GM19438 (cell line): Measurements from ENCODE around the gene CARF.
"Not testable (repeated sequence)": the region's sequence is repeated elsewhere in the genome, so short reads cannot be mapped to it uniquely, and the experiment has no call there.

ENCODE experiments used
- ATAC-seq: cut with Tn5 transposase; IDR thresholded peaks from one replicate; pipeline ENCODE4 v1.9.1; 2021; ENCODE audit warnings: low read depth; ENCODE audit not compliant: unreplicated experiment

Gene CARF

GRCh38 chr2:202911512-202912341 lies at the start of gene CARF, which contains the start of gene WDR12:
Gene CARF, plus strand, starts transcription at chr2:202912275. Its CDS starts 29,628 bp downstream, at chr2:202941903.
Gene WDR12, minus strand, starts transcription at chr2:202911673. Its CDS starts 197 bp downstream, at chr2:202911476.
- ATAC-seq, result peak; percentile 65

DNA sequence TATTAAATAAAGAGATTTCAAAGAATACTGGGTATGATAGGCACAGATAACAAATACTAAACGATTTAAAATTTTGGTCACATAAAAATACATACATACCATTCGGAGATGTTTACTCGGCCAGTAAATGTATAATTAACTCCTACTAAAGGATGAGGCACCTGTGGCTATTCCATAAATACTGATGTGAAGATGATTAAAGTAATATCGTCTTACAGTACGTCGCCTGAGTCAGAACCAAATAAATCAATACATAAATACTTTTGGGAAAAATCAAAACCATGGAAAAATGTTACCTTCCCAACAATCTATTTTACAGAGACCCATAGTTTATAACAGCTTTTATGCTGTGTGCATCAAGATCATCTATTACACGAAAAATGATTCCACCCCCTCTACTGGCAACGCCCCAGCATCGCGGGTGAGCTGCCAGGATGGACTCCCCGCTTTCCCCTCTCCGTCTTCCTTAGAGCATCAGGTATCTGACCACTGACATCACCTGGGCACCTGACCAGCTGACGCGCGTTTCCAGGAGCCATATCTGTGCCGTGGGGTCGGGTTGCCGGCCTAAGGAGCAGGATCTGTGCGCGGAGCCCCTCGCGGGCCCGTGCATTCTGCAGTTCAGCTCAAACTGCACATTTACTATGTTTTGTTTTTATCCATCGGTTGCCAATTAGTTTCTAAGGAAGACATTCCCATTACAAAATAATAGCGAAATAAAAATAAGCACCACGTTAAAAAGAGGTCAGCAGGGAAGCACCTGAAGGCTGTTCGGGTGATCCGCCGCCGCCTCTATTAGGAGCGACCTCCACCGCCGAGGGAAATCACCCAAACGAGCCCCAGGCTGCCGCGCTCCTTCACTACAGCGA lies 41.4 kb upstream of the CARF start:
- peak; percentile 77 for ATAC-seq

- ATAC-seq, result peak; percentile 60
Observed at GRCh38 chr2:202871300-202872141, 40.6 kb upstream of the CARF start, which contains the start of gene ICA1L. Gene ICA1L, minus strand, starts transcription at chr2:202871766. Its CDS starts 42,757 bp downstream, at chr2:202829009.

- ATAC-seq, result no peak
Observed at GRCh38 chr2:202877699-202878098, 34.4 kb upstream of the CARF start.

GRCh38 chr2:202881570-202881969 lies 30.5 kb upstream of the CARF start:
- no peak for ATAC-seq

GRCh38 chr2:202883987-202884675 lies 27.9 kb upstream of the CARF start:
- no peak for ATAC-seq

DNA sequence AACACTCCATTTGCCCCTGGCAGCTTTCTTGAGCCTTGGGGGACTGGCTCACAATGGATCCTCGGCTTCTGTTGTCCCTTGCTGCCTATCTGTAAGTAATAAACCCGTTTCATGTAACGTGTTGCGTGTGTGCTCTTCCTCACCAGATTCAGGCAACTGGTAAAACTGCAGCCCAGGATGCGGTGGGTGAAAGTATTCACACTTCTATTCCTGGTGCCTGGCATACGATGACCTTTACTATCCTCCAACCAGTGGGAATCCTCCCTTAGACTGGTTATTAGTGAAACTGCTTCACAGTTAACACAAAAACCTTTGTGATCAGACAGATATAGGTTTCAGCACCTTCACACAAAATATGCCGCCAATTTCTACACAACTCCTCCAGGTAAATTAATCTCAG lies 26.9 kb upstream of the CARF start:
- ATAC-seq, result no peak

DNA sequence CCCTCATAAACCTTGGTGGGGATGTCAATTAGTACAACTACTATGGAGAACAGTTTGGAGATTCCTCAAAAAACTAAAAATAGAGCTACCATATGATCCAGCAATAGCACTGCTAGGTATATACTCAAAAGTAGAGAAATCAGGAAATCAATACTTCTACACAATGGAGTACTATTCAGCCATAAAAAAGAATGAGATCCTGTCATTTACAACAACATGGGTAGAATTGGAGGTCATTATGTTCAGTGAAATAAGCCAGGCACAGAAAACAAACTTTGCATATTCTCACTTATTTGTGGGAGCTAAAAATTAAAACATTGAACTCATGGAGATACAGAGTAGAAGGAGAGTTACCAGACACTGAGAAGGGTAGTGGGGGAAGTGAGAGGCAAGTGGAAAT lies 6.6 kb upstream of the CARF start:
- not testable (repeated sequence) for ATAC-seq

- no peak for ATAC-seq
Observed at GRCh38 chr2:202908186-202908585, 3.9 kb upstream of the CARF start.

GRCh38 chr2:202909394-202910192 lies 2.5 kb upstream of the CARF start:
- ATAC-seq, result no peak

- ATAC-seq, result not testable (repeated sequence)
Observed at GRCh38 chr2:202910250-202910649, 1.8 kb upstream of the CARF start.

DNA sequence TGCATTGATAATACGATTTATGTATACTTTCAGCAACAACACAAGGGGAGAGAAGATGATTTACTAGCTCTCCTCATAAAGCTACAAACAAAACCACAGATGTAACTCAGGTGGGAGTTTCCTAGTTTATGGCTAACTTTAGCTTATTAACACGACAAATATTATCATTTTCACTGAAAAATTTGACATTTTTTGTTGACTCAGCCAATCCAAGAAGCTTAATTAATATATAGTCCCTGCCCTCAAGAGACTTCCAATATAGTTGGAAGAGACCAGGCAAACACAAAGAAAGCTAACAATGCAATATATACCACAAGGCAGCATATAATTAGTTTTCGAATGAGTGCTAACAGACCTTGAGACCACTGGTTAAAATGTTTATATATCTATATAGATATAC lies 1.4 kb upstream of the CARF start:
- ATAC-seq, result no peak

GRCh38 chr2:202911203-202911511 lies 918 bp upstream of the CARF start:
- peak; percentile 11 for ATAC-seq

GRCh38 chr2:202912342-202913201 lies 497 bp downstream of the CARF start:
- ATAC-seq, result peak; percentile 49

DNA sequence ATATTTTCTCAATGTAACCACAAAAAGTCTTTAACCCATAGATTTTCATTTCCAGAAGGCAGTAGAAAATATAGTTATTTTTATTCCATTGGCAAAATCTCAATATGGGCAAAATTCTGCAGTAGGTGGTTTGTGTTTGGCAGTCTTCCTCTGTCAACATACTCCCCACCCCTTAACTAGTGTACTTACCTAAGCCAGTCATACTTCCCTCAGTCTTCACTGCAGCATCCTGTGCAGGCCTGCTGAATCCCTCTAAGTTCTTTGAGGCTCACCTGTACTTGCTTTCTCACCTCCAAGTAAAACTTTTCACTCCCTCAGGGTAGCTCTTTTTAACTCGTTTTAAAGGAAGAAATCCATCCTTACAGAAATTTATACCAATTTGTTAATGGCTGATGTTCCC lies 6.8 kb downstream of the CARF start:
- no peak for ATAC-seq

GRCh38 chr2:202932425-202933138 lies 20.5 kb downstream of the CARF start:
- no peak for ATAC-seq

GRCh38 chr2:202933139-202933510 lies 21.1 kb downstream of the CARF start:
- no peak for ATAC-seq

DNA sequence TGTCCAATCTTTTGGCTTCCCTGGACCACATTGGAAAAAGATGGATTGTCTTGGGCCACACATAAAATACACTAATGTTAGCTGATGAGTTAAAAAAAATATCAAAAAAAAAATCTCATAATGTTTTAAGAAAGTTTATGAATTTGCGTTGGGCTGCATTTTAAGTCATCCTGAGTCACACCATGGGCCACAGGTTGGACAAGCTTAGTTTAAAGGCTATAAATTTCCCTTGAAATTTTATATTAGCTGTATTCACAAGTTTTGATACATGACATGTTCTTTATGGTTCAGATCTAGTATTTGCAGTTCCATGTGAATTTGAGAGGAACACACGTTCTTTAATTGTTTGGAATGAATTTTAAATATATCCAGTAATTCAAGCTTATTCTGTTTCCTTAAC lies 21.9 kb downstream of the CARF start:
- no peak for ATAC-seq
